Heart left ventricle (tissue), 16 donors: Measurements from ENCODE around the gene CLSTN3. TPM values are rescaled to one million over a fixed set of nuclear protein-coding genes. Genes with fewer than 3 reads are reported as not detected.

Experiments
- ATAC-seq, 4 donors: fragments of 200-7000 bp; cut with Tn5 transposase; one replicate each; pipeline ENCODE4 v1.9.1; 2020 to 2022; ENCODE audit warnings: moderate library complexity in 4 of 4, mild to moderate bottlenecking in 3 of 4, moderate number of reproducible peaks in 1 of 4
- DNase-seq, 5 donors: peaks; one replicate each; pipeline ENCODE4 v3.0.0-alpha.2; 2020
- H3K27ac ChIP-seq, 12 donors: fragments of 200-600 bp; sonication (generic) in 4 of 12; one replicate each; pipeline versions ENCODE4 v1.5.0 to v1.8.0; 2016 to 2022; ENCODE audit warnings: mild to moderate bottlenecking in 2 of 12
- H3K27me3 ChIP-seq, 9 donors: fragments of 200-600 bp; sonication (generic) in 2 of 9; one replicate each; pipeline versions ENCODE4 v1.5.1 to v1.8.0; 2016 to 2022; ENCODE audit warnings: mild to moderate bottlenecking in 3 of 9
- H3K36me3 ChIP-seq, 9 donors: fragments of 200-600 bp; sonication (generic) in 2 of 9; one replicate each; pipeline versions ENCODE4 v1.5.0 to v1.8.0; 2018 to 2022; ENCODE audit warnings: mild to moderate bottlenecking in 2 of 9
- H3K4me1 ChIP-seq, 12 donors: fragments of 200-600 bp; sonication (generic) in 4 of 12; one replicate each; pipeline versions ENCODE4 v1.5.0 to v1.8.0; 2016 to 2022; ENCODE audit warnings: mild to moderate bottlenecking in 3 of 12
- H3K4me3 ChIP-seq, 12 donors: fragments of 200-600 bp; sonication (generic) in 4 of 12; one replicate each; pipeline versions ENCODE4 v1.5.0 to v1.8.0; 2017 to 2022; ENCODE audit warnings: mild to moderate bottlenecking in 9 of 12, moderate library complexity in 4 of 12
- H3K9me3 ChIP-seq, 12 donors: fragments of 200-600 bp; sonication (generic) in 4 of 12; one replicate each; pipeline versions ENCODE4 v1.5.0 to v1.8.0; 2016 to 2022; ENCODE audit warnings: mild to moderate bottlenecking in 1 of 12
- CTCF ChIP-seq, 12 donors: fragments of 200-600 bp; sonication (generic) in 4 of 12; IDR thresholded peaks; one replicate each; pipeline versions ENCODE4 v1.5.0 to v1.8.0; 2018 to 2022; ENCODE audit warnings: antibody characterized with exemption in 12 of 12, mild to moderate bottlenecking in 5 of 12
- POLR2A ChIP-seq, 2 donors: fragments of 450-650 bp; IDR thresholded peaks; one replicate each; pipeline ENCODE4 v1.6.1; 2017; ENCODE audit warnings: antibody characterized with exemption in 2 of 2, mild to moderate bottlenecking in 2 of 2, moderate library complexity in 2 of 2
- WGBS, 4 donors: extraction: QIAGEN DNeasy Blood & Tissue Kit in 2 of 4; methylation state at CpG; one replicate each; pipeline versions ENCODE4 v1.1.5 to v1.1.7; 2013 to 2018; 5-methylcytosine and 5-hydroxymethylcytosine counted together
- intact Hi-C, 10 donors: fragments of 100-400 bp; cut with DNase I; formaldehyde crosslinking; loops; one replicate each; pipeline versions ENCODE4 v1.11.1 to v1.14.2; 2022
- polyA plus RNA-seq, 2 donors: library from polyadenylated mRNA; stranded (reverse); fragments of 200-250 nt; gene quantifications; one replicate each; pipeline ENCODE4 v1.2.3, GENCODE V29; 2013
- total RNA-seq, 9 donors: library from RNA; depleted of rRNA in 2 of 9; stranded (reverse); fragments of >200 nt in 2 of 9; fragmentation: NEBNext Ultra II Directional in 3 of 9; extraction: Animal tissue kit (Norgen Biotek cat#: 25700) in 3 of 9; gene quantifications; one replicate each; pipeline versions ENCODE4 v1.1.0 to v1.2.4, GENCODE V29; 2016 to 2023
- donor health status: ischemic (EF 13 %, LVEDD 7.1; RV severe dilation, severe dysfunction).
- donor health status: healthy with polysubstance abuse.
- donor health status: DM: no; HTN: yes; CAD: no.
- donor health status: DM: no; HTN: no; CAD: no.
- donor health status: ischemic (EF 25% LVEDD 6.9; RV normal size, moderate dysfunction).
- donor health status: ischemic (EF 25% LVEDD 5.7; RV mildly dilated, moderate dysfunction).
- donor health status: healthy.
- donor health status: DM: yes; HTN: yes; CAD: no.
- donor health status: ischemic (EF 35%, LVEDD 5.7; RV mildly dilated, moderate dysfunction).
- donor health status: nonischemic (EF 11% LVEDD 7.7; RV severe dilation, severe dysfunction).
- donor health status: DM: yes; HTN: yes; CAD: no.
- donor health status: PGD.
- donor health status: ischemic (EF 29% LVEDD 5.4; RV normal size, mild dysfunction).
- donor health status: nonischemic (EF 23%, LVEDD 6.1; RV moderate dilation, normal function).

CLSTN3 gene
- total and polyA plus RNA-seq, 11 donors = 3.1 to 18.7 (median 4.1) TPM

GRCh38 chr12:7089196-7089871, 40.8 kb upstream of the CLSTN3 start:
- DNase-seq = no peak
- H3K4me3 ChIP-seq = no peak overlapping the region

GRCh38 chr12:7090222-7090998, 39.8 kb upstream of the CLSTN3 start:
- H3K36me3 ChIP-seq = peaks cover 0 to 46% (median 16%) of the 10 kb centered on the region in 9 donors
- intact Hi-C loops = loop anchor here in 8 of 10 donors (5.0 to 10.0 kb wide), 6 partner anchors 126 to 168 kb away; partner anchors contain the start of genes C12orf57 (in 4 of the 8) and RNU7-1 (in 4 of the 8)
- 80 to 86% (median 84%) methylated on average over 16 of the region's 16 CpGs for WGBS, 4 donors
- no peaks in the 10 kb centered on the region for H3K27me3 ChIP-seq
- TF ChIP-seq CTCF (IDR thresholded peaks at IDR 0.05) (no peak), POLR2A (IDR thresholded peaks at IDR 0.05) (no peak)
- peak in 1 of 4 donors; percentile 30 for ATAC-seq
- H3K4me3 ChIP-seq = peak overlapping the region in 10 of 12 donors; percentile 0 to 69 (median 56)
- H3K4me1 ChIP-seq = peaks cover 0 to 29% (median 7%) of the 10 kb centered on the region in 12 donors
- H3K27ac ChIP-seq = peak overlapping the region in 11 of 12 donors; percentile 43 to 86 (median 73)
- no peaks in the 10 kb centered on the region for H3K9me3 ChIP-seq
- DNase-seq = no peak

More at GRCh38 chr12:7089196-7089871, 40.8 kb upstream of the CLSTN3 start:
- 89 to 92% (median 91%) methylated on average over 10 to 11 of the region's 11 CpGs for WGBS, 4 donors
- peaks cover 0 to 29% (median 7%) of the 10 kb centered on the region in 12 donors for H3K4me1 ChIP-seq
- H3K27me3 ChIP-seq = no peaks in the 10 kb centered on the region
- ATAC-seq = no peak
- peaks cover 0 to 53% (median 17%) of the 10 kb centered on the region in 9 donors for H3K36me3 ChIP-seq
- H3K9me3 ChIP-seq = no peaks in the 10 kb centered on the region
- intact Hi-C loops = no loop called here
- TF ChIP-seq POLR2A (IDR thresholded peaks at IDR 0.05) = no peak
- no peak for TF ChIP-seq CTCF (IDR thresholded peaks at IDR 0.05)
- H3K27ac ChIP-seq = peak overlapping the region in 3 of 12 donors; percentile 44 to 82 (median 49)

GRCh38 chr12:7091171-7091570, 39.0 kb upstream of the CLSTN3 start:
- DNase-seq = no peak
- Histone ChIP-seq H3K27me3 (no peaks in the 10 kb centered on the region), H3K9me3 (no peaks in the 10 kb centered on the region), H3K4me1 (peaks cover 0 to 29% (median 7%) of the 10 kb centered on the region in 12 donors), H3K4me3 (peak overlapping the region in 11 of 12 donors; percentile 38 to 69 (median 56)), H3K36me3 (peaks cover 0 to 38% (median 13%) of the 10 kb centered on the region in 9 donors), H3K27ac (peak overlapping the region; percentile 41 to 86 (median 72))
- intact Hi-C loops = loop anchor here in 8 of 10 donors (1.0 to 10.0 kb wide), 7 partner anchors 31 to 169 kb away; partner anchors contain the start of genes C12orf57 (in 4 of the 8), RNU7-1 (in 4 of the 8) and C1S (in 1 of the 8)
- TF ChIP-seq POLR2A (IDR thresholded peaks at IDR 0.05) (no peak), CTCF (IDR thresholded peaks at IDR 0.05) (no peak)
- WGBS, 4 donors = 83 to 86% (median 84%) methylated on average over 7 of the region's 7 CpGs
- no peak for ATAC-seq
